ENCODE results near the gene MID2. TPM values are rescaled to one million over a fixed set of nuclear protein-coding genes. Genes with fewer than 3 reads are reported as not detected.

Gene MID2
- total RNA-seq, 1 donor from 2014 or later = 37.1 TPM

DNA sequence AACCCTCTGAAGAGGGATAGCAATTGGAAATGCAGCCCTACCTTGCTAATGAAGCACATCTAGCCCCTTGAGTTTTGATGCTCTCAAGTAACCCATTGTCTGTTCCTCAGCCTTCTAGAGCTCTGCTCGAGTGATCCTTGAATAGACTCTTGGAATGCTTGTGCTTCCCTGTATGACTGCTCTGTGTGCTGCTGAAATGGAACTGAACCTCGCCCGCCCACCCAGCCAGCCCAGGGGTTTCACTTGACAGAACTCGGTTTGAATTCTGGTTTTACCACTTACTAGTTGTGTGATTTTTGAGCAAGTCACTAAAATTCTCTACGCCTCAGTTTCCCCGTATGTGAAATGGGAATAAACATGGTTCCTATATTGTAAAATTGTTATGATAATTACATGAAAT lies 77.1 kb downstream of the MID2 start:
- TF ChIP-seq, protein P1, sequence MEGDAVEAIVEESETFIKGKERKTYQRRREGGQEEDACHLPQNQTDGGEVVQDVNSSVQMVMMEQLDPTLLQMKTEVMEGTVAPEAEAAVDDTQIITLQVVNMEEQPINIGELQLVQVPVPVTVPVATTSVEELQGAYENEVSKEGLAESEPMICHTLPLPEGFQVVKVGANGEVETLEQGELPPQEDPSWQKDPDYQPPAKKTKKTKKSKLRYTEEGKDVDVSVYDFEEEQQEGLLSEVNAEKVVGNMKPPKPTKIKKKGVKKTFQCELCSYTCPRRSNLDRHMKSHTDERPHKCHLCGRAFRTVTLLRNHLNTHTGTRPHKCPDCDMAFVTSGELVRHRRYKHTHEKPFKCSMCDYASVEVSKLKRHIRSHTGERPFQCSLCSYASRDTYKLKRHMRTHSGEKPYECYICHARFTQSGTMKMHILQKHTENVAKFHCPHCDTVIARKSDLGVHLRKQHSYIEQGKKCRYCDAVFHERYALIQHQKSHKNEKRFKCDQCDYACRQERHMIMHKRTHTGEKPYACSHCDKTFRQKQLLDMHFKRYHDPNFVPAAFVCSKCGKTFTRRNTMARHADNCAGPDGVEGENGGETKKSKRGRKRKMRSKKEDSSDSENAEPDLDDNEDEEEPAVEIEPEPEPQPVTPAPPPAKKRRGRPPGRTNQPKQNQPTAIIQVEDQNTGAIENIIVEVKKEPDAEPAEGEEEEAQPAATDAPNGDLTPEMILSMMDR (IDR thresholded peaks at IDR 0.05) = no peak

DNA sequence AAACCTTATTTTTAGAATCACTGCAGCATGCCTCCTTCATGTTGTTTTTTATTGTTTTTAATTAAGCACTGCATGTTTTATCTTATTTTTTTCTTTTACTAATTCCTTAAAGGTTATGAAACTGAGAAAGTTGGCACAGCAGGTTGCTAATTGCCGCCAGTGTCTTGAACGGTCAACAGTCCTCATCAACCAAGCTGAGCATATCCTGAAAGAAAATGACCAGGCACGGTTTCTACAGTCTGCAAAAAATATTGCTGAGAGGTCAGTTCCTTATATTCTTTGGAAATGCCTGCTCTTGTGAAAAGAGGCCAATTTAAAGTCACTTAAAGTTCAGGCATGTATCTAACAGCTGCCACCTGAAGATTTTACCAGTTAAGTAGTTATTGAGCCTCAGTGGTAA lies 79.7 kb downstream of the MID2 start:
- intact Hi-C loops (cut with DNase I) = no loop called here
- H3K36me3 ChIP-seq = peaks cover 4 to 5% of the 10 kb centered on the region in 2 donors
- H3K9me3 ChIP-seq = no peaks in the 10 kb centered on the region
- no peak overlapping the region for H3K27ac ChIP-seq
- H3K4me1 ChIP-seq = no peaks in the 10 kb centered on the region
- TF ChIP-seq, protein P1 (IDR thresholded peaks at IDR 0.05) = no peak
- H3K27me3 ChIP-seq = no peaks in the 10 kb centered on the region
- no peak overlapping the region for H3K4me3 ChIP-seq
- DNase-seq (ENCODE audit: low spot score in 2 of 2) = no peak

More for the DNA sequence above, 77.1 kb downstream of the MID2 start:
- Histone ChIP-seq H3K27ac (no peak overlapping the region), H3K9me3 (no peaks in the 10 kb centered on the region), H3K27me3 (no peaks in the 10 kb centered on the region), H3K4me3 (no peak overlapping the region), H3K4me1 (no peaks in the 10 kb centered on the region), H3K36me3 (peaks cover 4 to 5% of the 10 kb centered on the region in 2 donors)
- intact Hi-C loops (cut with DNase I) = no loop called here
- no peak for DNase-seq (ENCODE audit: low spot score in 2 of 2)

DNA sequence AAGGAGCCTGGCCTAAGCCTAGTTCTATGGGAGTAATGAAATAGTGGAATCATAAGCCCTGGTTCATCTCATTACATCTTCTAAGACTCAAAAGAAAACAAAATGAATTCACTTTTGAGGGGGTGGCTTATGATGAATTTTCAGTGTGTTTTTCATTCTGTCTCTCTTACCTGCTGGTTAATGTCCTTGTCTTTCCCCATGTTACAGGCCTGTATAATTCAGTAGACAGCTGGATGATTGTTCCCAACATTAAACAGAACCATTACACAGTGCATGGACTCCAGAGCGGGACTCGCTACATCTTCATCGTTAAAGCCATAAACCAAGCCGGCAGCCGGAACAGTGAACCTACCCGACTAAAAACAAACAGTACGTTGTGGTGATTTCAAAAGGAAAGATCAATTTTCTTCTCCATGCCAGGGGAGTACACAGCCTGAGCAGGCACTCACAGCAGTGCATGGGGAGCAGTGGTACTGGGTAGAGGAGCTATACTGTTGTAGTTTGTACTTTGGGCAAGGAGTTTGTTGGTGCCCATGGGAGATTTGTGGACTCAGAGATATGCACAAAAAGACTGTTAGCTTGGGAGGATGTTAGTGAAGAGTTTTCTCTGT lies 98.6 kb downstream of the MID2 start:
- H3K9me3 ChIP-seq = no peaks in the 10 kb centered on the region
- no peaks in the 10 kb centered on the region for H3K4me1 ChIP-seq
- intact Hi-C loops (cut with DNase I) = no loop called here
- TF ChIP-seq, protein P1 (IDR thresholded peaks at IDR 0.05) = no peak
- no peak for DNase-seq (ENCODE audit: low spot score in 2 of 2)
- H3K36me3 ChIP-seq = peaks cover 3 to 12% of the 10 kb centered on the region in 2 donors
- H3K27ac ChIP-seq = no peak overlapping the region
- H3K27me3 ChIP-seq = no peaks in the 10 kb centered on the region
- H3K4me3 ChIP-seq = no peak overlapping the region

GRCh38 chrX:107934262-107934661 lies 108.6 kb downstream of the MID2 start:
- intact Hi-C loops (cut with DNase I) = no loop called here
- DNase-seq (ENCODE audit: low spot score in 2 of 2) = no peak
- H3K36me3 ChIP-seq = no peaks in the 10 kb centered on the region
- H3K4me3 ChIP-seq = no peak overlapping the region
- no peak overlapping the region for H3K27ac ChIP-seq
- H3K9me3 ChIP-seq = no peaks in the 10 kb centered on the region
- H3K27me3 ChIP-seq = no peaks in the 10 kb centered on the region
- no peaks in the 10 kb centered on the region for H3K4me1 ChIP-seq
- TF ChIP-seq, protein P1 (IDR thresholded peaks at IDR 0.05) = no peak

GRCh38 chrX:107935200-107935599 lies 109.5 kb downstream of the MID2 start:
- TF ChIP-seq, protein P1 (IDR thresholded peaks at IDR 0.05) = no peak
- Histone ChIP-seq H3K36me3 (no peaks in the 10 kb centered on the region), H3K27me3 (no peaks in the 10 kb centered on the region), H3K4me3 (no peak overlapping the region), H3K4me1 (no peaks in the 10 kb centered on the region), H3K27ac (no peak overlapping the region), H3K9me3 (no peaks in the 10 kb centered on the region)
- no peak for DNase-seq (ENCODE audit: low spot score in 2 of 2)
- intact Hi-C loops (cut with DNase I) = no loop called here
